Fibroblast of upper back skin (primary cell): ENCODE measurements around the gene REN.
A peak's percentile ranks its signal among the peaks of the same experiment; 100 is the strongest.

Experiments used
- DNase-seq: peaks from one replicate; pipeline ENCODE4 v3.0.0-alpha.2; 2013

The REN gene

DNA sequence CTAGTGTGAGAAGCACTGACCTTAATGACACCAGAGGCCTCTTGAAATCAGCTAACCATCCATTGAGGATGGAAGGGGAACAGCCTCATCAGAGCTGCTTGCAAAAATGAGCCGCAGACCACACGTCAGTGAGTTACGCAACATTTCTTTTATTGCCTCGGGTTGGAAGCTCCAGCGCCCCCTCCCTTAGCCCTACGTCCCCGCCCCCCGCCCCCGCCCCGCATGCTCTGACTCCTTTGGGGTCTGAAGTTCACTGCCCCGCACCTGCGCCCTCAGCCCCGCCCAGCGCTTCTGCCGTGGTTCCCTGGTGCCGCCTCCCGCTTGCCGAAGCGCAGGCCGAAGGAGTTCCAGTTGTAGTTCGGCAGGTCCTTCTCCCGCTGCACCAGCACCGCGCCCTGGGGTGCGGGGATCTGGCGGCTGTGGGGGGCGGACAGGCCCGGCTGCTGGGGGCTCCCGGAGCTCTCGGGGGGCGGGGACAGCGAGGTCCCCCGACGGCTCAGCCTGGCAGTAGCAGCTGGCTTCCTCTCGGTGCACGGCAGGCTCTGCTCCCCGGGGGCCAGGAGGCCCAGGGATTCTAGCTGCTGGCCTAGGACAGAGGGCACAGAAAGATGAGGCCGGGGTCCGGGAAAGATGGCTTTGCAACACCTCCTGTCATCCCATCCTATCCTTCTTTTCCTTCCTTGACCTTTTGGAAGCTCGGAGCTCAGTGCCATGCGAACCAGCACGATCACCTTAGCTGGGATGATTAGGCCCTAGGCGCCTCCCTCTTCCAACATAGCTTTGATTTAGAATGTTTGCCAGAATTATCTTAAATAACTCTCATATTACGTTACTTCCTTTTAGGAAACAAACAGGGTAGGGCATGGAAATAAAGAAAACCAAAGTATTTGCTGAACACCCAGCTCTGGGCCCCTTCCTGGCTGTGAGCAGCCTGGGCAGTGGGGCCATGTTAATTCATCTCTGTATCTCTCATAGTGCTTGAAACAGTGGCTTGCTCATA is 24.4 kb upstream of the REN start:
- DNase-seq: peak; percentile 68

DNA sequence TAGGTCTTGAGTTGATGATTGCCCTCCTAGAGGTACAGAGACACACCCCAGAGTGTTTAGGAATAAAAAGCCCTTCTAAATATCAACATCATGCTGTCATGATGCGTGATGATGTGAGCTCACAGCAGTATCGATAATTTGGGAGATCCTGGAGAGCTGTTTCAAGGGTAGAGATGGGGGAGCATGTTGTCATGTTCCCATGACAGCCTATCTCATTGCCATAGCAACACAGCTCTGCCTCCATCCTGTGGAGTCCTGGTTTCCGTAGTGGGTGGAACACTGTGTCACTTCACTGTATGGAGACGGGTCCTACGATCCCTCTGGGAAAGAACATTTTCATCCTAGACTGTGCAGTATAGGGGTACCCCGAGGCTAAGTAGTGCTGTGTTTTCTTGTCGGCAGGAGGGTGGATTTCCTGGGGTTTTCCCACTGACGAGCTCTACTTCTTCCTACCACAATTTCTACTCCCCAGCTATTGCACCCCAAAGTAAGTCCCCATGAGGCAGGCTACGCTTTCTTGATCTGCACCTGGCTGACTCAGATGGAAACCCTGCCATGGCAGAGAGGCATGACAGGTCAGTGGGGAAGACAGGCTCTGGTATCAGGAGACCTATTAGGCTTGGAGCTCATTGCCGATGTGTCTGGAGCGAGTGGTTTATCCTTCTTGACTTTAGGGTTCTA is 23.0 kb upstream of the REN start:
- no peak for DNase-seq

DNA sequence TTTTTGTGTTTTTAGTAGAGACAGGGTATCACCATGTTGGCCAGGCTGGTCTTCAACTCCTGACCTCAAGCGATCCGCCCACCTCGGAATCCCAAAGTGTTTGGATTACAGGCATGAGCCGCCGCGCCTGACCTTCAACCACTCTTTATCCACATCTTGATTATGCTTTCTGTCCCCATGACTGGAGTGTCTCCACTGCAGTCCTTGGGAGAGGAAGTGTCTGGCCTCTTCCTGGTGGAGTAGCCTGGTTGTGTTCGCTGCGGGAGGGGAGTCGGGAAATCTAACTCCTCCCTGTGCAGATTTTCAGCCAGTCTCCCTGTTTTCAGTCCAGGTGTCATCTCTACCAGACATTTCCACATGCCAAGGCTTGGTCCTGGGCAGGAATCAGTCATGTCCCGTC is 20.5 kb upstream of the REN start:
- no peak for DNase-seq

DNA sequence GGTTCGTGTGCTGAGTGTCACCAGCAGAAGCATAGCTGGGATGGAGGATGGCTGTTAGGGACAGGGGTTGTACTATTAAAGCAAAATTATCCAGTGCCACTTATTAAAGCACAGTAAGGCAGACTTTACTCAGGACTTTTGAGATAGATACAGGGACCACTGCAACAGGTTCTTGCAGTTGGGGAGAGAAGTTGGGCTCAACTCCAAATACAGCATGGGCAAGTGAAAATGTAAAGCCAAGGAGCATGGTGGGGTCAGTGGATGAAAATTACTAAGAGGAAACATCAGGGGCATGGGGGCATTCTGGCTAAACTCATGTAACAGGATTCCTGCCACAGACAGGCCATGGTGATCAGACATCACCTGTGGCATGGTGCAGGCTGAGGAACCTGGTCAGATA is 15.0 kb upstream of the REN start:
- no peak for DNase-seq

DNA sequence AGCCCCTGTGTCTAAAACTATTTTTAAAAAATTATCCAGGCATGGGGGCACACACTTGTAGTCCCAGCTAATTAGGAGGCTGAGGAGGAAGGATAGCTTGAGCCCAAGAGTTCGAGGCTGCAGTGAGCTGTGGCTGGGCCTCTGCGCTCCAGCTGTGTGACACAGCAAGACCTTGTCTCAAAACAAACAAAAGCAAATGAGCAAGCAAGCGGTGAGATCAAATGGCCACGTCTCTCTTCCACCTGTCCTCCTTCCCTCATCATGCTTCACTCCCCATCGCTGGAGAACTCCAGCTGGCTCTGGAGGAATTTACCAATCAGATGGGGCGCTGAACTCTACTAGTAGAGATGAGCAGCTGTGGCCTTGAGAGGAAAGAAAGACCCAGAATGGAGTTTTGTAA is 14.0 kb upstream of the REN start:
- DNase-seq: no peak

DNA sequence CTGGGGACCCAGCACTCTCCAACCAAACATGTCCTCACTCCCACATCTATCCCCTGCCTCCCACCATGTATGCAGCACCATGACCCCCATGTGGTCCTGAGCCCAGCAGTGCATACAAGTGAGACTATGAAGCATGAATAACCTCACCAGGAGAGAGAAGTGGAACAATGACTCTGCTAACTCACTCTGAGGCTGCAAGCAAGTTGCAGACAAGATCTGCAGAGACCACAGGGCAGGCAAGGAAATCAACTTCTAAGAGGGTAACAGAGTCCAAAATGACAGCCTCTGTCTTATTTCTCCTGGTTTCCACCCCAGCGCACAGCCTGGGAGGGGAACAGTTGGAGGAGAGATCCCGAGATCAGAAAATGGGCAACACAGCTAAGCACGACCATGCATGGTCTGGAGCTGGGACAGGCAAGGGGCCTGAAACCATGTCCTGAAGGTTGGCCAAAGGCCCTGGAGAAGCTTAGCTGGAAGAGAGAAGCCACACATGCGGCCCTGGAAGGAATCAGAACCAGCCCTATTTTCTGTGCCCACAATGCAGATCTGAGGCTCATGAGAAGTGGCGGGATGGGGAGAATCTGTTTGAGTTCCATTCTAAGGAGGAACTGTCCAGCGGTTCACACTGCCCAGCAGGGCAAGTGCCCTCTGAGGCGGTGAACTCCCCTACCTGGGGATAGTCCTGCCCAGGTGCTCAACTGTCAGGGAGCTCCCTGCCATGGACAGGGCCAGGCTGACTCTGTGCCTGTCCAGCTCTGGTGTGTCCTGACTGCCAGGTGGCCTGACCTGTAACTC is 12.5 kb upstream of the REN start:
- no peak for DNase-seq

DNA sequence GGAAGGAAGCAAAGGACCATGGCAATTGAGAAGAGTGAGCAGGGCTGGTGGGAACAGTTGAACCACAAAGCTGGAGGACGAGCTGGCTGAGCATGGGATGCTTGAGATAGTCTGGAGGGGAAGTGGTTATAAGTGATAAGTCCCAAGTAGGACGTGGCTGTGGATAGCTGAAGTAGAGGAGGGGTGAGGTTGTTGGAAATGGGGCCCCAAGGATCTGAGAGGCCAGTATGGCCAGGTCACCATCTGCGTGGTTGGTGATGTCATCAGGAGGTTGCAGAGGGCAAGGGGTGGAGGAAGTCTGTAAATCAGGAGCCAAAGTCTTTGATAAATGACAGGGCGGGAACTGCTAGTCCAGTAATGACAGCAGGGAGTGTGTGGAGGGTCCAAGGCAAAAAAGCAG is 11.0 kb upstream of the REN start:
- no peak for DNase-seq

DNA sequence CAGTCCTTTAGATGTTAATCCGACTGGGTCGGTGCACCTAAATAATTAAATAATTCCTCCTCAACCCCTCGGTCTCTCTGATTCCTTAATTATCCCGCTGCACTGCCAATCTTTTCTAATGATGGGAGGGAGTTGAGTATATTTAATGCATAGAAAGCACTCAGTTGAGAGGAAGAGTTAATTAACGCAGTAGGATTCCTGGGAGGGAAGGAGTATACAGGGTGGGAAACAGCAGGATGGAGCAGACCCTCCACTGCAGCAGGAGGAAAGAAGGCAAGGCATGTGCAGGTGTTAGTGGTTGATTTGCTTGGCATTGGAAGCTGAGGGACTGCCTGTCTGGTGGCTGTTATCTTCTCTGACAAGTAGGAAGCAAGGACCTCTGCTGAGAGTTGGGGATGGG is 9.9 kb upstream of the REN start:
- DNase-seq: no peak

DNA sequence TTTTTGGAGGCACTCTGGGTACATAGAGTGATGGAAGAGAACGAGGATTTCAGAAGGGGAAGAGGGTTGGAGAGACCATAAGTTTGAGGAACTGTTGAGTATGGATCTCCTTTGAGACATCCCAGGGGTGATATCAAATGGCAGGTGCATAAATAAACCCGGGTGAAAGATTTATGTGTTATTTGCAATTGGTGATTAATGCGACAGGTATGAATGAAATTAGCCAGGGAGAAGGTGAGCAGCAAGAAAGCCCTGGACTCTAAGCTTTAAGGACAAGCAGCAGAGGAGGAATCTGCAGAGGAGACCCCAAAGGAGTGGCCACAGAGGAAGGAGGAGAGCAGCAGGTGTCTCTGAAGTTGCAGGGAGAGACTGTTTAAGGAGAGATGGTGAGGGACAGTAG is 8.8 kb upstream of the REN start:
- DNase-seq: no peak

DNA sequence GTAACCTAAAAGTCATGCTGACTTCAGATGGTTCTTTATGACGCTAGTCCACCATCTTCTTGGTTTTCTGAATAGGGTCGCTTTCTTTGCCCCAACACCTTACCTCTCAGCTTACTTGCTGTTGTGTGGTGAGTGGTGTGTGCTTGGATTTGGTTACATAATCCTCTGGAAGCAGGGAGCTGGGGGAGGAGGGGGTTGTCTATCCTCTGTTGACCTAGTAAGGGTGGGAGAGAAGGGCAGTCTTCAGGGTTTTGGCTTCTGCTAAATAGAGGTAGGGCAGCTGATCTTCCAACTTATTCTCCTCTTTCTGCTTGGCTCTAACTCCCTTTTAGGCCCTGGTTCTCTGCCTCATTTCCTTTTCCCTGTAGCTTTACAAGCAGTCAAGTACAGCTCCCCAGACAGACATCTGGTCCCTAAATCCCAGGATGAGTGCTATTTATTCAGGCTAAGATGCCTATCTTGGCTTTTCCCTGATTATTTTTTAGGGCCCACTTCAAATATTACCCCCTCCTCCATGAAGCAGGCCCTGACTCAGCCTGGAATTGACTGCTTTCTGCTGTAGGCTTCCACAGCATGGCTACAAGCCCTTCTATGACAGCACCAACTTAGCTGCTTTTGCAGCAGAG is 6.4 kb upstream of the REN start:
- DNase-seq: no peak

DNA sequence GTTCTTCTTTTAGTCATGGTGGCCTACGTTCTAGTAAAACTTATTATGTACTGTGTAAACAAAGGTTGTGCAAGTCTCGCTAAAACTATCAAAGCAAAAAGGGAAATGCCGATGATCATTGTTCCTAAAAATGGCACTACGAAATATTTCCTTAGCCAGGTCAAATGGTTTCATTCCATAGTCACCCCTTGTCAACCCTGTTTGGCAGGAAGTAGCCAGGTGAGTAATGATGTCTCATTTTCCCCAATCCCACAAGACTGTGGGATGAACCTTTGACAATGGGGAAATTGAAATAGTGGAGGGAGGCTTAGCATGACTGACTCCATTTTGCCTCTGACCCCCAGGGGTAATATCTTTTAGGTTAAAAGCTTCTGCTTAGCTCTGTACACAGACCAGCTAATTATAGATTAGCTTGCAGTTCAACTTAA is 5.6 kb upstream of the REN start:
- DNase-seq: peak; percentile 65

DNA sequence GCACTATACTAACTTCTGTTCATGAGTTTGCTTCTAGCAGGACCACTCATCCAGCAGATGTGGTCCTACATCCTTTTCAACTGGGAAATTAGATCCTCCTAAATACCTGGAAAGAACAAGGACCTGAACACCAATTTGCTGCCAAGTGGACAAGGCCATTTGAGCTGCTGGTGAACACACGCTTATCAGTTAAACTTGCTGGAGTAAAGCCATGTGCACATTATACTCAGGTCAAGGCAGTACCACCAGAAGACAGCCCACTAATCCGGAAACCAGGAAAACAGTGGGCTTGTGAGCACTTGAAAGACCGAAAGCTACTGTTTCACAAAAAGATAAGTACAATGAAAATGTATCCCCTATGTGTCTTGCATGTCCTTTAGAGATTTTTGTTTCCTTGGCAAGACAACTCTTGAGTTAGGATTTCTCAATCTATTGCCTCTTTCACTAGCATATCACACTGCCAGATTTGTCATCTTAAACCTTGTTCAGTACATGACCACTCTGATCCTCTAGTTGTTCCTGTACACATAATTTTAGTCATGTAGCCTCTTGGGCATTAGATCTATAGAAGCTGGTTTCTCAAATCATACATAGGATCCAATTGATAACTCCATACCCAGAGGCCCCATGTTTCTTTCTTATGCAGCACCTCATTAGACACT is 4.5 kb upstream of the REN start:
- no peak for DNase-seq

DNA sequence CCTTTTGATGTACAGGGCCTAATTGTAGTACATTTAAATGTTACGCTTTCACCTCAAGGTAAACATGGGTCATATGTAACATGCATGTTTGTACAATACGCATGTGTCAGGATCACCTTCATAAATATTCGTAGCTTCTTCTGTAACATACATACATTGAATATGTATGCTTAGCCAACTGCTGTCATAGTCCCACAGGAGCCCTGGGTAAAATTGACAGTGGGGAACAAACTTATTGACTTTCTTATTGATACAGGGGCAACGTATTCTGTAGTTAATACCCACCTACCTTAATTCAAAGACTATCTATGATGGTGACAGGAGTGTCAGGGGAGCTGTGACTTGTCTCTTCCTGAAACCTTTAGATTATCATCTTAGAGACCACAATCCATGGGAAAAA is 3.7 kb upstream of the REN start:
- no peak for DNase-seq

DNA sequence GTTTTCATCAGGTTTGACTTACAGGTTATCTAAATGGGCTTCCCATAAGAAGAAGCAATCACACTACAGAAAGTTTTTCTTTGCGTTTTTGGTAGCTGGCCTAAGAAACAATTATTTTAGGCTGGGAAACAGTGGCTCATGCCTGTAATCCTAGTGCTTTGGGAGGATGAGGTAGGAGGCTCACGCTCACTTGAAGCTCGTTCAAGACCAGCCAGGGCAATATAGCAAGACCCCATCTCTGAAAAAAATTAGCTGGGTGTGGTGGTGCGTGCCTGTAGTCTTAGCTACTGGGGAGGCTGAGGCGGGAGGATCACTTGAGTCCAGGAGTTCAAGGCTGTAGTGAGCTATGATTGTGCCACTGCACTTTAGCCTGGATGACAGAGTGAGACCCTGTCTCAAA is 1.6 kb upstream of the REN start:
- DNase-seq: no peak

DNA sequence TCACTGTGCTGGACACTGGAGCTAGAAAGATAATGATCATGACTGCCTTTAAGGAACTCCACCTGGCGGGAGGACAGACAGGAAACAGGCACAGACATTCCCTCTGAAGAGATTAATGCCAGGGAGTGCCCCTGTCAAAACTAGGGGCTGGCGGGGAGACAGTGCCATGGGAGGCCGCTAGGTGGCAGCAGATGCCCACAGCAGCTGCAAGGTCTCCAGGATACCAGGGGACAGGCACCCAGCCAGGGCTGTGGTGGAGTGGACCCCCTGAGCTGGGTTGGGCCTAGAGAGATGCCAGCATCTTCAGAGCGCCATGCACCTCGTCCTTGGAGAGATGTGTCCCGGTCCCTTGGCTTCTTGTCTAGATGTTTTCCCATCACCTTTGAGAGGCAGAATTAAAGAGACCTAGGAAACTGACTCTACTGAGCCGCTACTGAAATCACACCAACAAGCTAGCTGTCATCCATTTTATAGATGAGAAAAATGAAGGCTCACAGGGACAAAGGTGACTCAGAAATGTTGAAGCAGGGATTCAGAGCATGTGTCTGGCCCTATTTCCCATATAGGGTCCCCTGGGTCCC is 3.6 kb downstream of the REN start:
- DNase-seq: peak; percentile 70

DNA sequence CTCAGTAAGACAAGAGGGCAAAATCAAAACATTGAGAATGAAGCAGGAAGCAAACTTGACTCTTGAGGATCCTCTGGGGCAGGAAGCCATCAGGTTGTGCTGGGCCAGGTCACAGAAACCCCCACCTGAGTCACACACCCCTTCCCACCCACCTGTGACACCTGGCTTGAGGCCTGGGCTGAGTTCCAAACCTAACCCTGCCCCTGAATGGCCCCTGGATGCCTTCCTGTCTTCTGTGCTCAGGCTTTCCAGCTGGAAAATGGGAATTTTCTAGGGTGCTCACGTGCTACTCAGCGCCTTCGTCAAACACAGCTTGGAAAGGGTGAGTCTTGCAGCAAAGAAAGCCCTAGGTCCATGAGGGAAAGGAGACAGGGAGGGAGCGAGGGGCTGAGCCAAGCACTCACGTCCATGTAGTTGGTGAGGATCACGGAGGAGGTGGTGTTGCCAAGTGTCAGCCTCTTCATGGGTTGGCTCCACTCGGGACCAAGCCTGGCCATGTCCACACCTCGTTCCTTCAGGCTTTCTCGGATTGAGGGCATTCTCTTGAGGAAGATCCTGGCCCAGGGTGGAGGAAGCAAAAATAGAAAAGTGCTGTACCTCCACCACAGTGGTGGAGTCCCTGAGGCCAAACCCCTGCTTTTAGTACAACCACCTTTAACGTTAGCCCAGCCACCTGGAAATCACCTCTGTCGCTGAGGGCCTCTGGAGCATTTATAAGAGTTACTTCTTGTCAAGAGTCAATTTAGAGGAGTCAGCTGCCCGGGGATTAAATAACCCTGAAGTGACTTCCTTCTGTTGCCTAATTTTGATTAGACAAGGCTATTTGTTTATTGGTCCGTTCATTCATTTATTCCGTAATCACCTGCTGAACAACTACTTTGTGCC is 4.3 kb downstream of the REN start:
- no peak for DNase-seq

DNA sequence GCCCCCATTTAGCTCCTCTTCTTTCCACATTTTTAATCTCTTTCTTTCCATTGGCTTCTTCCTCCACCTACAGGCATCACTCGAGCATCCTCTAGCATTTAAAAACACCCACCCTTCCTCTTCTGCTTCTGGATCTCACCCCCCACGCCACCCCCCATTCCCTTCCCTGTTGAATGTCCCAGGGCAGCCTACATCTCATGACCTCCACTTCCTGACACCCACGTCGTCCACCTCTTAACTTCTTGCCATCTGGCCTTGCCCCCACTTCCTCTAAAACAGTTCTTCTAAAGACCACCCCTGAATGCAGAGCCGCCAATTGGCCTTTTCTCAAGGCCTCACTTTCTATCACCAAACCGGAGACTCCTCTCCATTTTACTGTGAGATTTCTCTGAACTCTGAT is 8.2 kb downstream of the REN start:
- no peak for DNase-seq

DNA sequence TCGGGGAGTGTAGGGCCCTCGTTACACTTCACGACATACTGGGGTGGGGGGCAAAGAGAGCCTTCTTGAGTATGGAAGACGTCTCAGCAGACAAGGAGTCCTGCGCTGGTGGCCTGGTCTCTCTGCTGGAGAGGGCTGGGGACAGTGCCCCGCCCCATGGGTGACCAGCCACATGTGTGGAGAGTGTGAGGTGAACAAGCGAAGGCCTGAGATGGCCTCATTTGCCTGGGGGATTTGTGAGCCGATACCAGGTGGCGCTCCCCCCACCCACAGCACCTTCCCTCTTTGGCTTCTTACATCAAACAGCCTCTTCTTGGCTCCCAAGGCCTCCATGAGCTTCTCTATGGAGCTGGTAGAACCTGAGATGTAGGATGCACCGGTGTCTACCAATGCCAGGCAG is 10.3 kb downstream of the REN start:
- no peak for DNase-seq

DNA sequence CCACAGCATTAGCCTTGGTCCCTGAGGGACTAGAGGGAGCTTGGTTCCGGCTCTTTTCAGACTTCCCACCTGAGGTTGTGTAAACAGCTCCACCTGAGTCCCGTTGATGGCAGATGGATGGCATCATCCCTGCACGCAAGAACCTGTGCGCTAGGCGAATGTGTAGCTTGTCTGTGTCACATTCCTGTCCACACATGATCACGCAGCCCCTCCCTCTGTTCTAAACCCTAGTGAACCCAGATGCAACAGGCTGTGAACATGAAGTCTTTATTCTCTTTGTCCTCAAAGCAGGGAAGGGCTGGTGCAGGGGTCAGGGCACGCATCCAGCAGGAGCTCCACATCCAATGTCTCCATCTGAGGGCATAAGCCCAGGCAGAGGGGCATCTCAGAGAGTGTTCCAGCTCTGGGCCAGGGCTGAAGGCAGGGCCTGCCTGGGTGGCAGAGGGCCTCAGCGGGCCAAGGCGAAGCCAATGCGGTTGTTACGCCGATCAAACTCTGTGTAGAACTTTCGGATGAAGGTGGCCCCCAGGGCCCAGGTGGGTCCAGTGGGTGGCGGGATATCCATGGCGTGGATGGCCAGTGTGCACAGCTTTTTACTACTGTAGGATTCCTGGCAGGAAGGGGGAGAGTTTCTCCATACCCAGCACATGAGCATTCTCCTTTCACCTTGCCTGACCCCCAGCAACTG is 11.4 kb downstream of the REN start:
- DNase-seq: no peak

DNA sequence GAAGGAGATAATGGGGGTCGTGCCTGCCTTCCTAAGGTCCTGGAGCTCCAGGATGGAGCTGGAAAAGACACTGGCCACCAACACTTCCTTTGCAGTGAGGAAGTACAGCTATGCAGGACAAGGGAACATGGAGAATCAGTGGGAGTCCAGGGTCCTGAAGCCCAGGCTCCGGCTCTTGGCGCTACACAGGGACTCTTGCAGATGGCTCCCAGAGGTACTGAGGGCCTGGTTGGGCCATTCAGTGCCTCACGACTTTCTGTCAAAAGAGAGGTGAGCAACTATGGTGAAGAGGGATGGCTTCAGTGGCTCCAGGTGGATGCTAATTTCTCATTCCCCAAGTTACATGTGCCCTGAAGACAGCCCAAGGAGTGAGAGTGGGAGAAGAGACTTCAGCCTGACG is 12.5 kb downstream of the REN start:
- DNase-seq: no peak
